Activated CD4-positive, alpha-beta T cell treated with anti-CD3 and anti-CD28 coated beads, Interleukin-2, Interleukin-4, amounts not matched to agents 100 ng/mL and 50 ng/mL, durations not matched to agents 16 hours and 8 hours (primary cell): Measurements from ENCODE around the gene WFDC11.
"Not testable (repeated sequence)": the region's sequence is repeated elsewhere in the genome, so short reads cannot be mapped to it uniquely, and the experiment has no call there.

ENCODE experiments used
- DNase-seq: peaks from one replicate; pipeline ENCODE4 v3.0.0-alpha.2; 2020; ENCODE audit warnings: low spot score

WFDC11 gene

GRCh38 chr20:45670139-45670538 lies at the start of gene WFDC11:
TSS of gene WFDC11 (minus strand) at chr20:45670239. CDS start at chr20:45650600, 19,639 bp downstream.
- DNase-seq, result no peak

DNA sequence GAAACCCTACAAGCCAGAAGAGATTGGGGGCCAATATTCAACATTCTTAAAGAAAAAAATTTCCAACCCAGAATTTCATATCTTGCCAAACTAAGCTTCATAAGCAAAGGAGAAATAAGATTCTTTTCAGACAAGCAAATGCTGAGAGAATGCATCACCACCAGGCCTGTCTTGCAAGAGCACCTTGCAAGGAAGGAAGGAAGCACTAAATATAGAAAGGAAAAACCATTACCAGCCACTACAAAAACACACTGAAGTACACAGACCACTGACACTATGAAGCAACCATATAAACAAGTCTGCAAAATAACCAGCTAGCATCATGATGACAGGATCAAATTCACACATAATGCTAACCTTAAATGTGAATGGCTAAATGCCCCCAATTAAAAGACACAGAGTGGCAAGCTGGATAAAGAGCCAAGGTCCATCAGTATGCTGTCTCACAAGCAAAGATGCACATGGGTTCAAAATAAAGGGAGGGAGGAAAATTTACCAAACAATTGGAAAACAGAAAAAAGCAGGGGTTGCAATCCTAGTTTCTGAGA lies 46.2 kb upstream of the WFDC11 start:
- not testable (repeated sequence) for DNase-seq

DNA sequence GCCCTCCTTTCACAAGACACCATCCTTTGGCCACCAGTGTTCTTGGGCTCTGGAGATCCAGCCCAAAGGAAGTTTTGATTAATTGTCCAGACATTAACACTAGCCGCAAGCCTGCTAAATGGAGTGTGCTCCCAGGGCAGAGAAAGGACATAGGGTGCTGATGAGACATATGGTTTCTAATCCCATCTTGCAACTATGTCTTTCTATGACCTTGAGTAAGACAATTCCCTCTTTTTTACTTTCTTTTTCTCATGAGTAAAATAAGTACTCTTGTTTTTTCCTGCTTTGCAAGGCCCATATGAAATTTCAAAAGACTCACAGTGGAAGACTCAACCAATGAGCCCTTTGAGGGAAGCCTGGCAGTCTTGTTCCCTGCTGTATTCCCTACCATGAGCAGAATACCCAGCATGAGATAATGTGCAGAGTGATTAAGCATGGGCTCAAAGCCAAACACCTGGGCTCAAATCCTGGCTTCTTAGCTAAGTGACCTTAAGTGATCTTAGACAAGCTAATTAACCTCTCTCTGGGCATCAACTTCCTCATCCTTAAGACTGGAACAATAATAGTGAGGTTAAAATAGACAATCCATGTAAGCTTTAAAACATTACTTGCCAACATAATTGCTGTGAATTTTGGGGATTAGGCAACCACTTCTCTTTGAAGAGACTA lies 35.1 kb upstream of the WFDC11 start, which contains the start of gene WFDC10B:
Gene WFDC10B (minus strand): TSS at position 51 of the 669 bp plus-strand sequence. CDS start 19,027 bp downstream, outside the sequence.
- DNase-seq, result no peak

GRCh38 chr20:45701873-45702272 lies 31.8 kb upstream of the WFDC11 start, which contains the start of gene WFDC13:
TSS of gene WFDC13 (plus strand) at chr20:45702038. CDS start at chr20:45702124, 86 bp downstream.
- no peak for DNase-seq

- DNase-seq, result no peak
These were observed 31.1 kb upstream of the WFDC11 start for GRCh38 chr20:45701104-45701503.

GRCh38 chr20:45695496-45695895 lies 25.5 kb upstream of the WFDC11 start:
- no peak for DNase-seq

DNA sequence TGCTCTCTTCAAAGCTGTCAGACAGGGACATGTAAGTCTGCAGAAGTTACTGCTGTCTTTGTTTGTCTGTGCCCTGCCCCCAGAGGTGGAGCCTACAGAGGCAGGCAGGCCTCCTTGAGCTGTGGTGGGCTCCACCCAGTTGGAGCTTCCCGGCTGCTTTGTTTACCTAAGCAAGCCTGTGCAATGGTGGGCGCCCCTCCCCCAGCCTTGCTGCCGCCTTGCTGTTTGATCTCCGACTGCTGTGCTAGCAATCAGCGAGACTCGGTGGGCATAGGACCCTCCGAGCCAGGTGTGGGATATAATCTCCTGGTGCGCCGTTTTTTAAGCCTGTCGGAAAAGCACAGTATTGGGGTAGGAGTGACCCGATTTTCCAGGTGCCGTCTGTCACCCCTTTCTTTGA lies 23.3 kb upstream of the WFDC11 start:
- not testable (repeated sequence) for DNase-seq

DNA sequence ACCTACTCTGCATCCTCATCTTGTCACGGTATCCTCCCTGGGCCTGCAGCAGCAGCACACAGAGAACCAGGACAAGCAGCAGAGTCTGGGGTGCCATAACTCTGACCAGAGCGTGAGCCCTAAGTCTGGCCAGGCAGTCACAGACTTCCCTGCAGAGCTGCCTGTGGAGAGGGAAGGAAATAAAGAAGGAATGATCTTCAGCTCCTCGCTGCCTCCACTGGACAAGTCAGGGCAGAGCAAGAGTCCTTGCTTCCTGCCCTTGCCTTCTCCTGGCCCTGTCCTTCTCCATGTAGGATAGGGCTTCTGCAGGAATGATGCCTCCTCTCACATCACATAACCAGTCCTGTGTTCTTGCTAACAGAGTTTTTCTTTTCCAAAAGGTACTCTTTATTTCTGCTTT lies 15.9 kb upstream of the WFDC11 start:
- DNase-seq, result no peak

DNA sequence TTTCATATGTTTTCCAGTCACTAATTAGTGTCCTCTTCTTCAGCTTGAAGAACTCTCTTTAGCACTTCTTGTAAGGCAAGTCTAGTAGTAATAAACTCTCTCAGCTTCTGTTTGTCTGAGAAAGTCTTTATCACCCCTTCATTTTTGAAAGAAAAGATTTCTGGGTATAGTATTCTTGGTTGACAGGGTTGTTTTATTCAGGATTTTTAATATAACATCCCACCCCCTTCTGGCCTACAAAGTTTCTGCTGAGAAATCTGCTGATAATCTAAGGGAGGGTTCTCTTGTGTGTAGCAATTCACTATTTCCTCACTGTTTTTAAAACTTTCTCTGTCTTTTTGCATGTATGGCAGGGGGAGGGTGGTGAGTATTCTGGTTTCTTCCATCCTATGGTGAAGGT lies 9.6 kb upstream of the WFDC11 start:
- no peak for DNase-seq

DNA sequence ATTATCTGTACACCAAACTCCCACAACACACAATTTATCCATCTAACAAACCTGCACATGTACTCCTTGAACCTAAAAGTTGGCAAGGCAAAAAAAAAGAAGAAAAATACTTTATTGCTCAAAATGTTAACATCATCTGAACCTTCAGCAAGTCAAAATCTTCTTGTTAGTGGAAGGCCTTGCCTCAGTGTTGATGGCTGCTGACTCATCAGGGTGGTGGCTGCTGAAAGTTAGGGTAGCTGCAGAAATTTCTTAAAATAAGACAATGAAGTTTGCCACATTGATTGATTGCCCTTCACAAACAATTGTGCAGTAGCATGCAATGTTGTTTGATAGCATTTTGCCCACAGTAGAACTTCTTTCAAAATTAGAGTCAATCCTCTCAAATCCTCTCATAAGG lies 2.7 kb upstream of the WFDC11 start:
- no peak for DNase-seq

- not testable (repeated sequence) for DNase-seq
These were observed 13.0 kb downstream of the WFDC11 start for GRCh38 chr20:45657038-45657437.

DNA sequence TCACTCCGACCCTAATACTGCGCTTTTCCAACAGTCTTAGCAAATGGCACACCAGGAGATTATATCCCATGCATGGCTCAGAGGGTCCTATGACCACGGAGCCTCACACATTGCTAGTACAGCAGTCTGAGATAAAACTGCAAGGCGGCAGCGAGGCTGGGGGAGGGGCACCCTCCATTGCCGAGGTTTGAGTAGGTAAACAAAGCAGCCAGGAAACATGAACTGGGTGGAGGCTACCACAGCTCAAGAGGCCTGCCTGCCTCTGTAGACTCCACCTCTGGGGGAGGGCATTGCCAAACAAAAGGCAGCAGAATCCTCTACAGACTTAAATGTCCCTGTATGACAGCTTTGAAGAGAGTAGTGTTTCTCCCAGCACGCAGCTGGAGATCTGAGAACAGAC lies 18.3 kb downstream of the WFDC11 start:
- not testable (repeated sequence) for DNase-seq

DNA sequence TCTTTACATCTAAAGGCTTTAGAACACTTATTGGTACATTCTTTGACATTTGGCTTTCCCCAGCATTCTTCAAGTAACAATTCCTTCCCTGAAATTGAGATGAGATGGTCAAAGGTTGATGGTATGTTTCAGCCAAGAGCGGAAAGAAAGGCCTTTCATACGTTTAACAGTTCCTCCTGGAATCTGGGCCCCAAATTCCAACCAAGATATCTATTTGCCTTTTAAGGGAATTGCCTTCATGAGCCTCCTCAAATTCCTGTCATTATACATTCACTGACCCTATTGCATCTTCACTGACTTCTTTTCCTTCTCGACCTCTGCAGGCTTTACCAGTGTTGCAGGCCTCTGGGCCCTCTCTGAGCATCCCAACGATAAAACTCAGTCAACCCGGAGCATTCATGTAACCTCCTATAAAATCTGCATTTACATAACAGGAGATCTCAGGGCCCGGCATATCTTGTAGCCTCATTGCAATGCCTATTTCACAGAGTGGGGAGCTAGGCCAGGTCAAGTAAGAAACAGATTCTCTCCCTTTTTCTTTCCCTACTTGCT lies 20.7 kb downstream of the WFDC11 start:
- no peak for DNase-seq

DNA sequence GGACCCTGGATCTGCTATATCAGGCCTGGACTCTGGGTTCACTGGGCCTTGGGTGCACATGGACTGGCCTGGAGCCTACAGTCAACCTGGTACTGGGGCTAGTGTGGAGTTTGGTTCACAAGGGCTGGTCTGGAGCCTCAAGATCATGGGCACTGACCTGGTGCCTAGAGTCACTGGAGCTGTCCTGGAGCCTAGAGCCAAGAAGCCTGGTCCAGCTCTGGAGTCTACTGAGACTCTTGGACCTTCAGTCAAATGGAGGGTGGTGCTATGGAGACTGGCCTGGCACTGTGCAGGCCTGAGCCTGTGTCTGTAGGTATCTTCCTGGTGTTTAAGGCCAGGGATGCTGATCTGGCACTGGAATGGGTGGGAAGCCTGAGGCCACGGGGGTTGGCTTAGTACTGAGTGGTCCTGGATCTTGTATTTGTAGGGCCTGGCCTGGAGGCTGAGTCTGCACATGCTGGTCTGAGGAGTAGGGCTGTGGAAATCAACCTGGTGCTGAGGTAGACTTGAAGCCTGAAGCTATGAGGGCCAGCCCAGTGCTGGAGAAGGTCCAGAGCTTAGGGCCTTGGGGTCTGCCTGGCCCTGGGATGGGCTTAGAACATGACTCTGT lies 22.5 kb downstream of the WFDC11 start:
- DNase-seq, result no peak

GRCh38 chr20:45646875-45647274 lies 23.2 kb downstream of the WFDC11 start:
- no peak for DNase-seq

DNA sequence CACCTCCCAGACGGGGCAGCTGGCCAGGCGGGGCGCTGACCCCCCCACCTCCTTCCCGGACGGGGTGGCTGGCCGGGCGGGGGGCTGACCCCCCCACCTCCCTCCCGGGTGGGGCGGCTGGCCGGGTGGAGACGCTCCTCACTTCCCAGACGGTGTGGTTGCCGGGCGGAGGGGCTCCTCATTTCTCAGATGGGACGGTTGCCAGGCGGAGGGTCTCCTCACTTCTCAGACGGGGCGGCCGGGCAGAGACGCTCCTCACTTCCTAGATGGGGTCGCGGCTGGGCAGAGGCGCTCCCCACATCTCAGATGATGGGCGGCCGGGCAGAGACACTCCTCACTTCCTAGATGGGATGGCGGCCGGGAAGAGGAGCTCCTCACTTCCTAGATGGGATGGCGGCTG lies 24.2 kb downstream of the WFDC11 start:
- DNase-seq, result not testable (repeated sequence)

GRCh38 chr20:45641076-45641475 lies 29.0 kb downstream of the WFDC11 start:
- not testable (repeated sequence) for DNase-seq

DNA sequence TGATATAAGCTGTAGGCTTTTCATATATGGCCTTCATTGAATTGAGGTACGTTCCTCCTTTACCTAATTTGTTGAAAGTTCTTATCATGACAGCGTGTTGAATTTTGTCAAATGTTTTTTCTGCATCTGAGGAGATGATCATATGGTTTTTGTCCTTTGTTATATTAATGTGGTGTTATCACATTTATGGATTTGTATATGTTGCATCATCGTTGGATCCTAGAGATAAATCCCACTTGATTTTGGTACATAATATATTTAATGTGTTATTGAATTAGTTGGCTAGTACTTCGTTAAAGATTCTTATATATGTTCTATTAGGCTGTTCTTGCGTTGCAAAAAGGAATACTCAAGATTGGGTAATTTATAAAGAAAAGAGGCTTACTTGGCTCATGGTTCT lies 30.4 kb downstream of the WFDC11 start:
- DNase-seq, result no peak

- no peak for DNase-seq
These were observed 33.5 kb downstream of the WFDC11 start for GRCh38 chr20:45636513-45636912.

DNA sequence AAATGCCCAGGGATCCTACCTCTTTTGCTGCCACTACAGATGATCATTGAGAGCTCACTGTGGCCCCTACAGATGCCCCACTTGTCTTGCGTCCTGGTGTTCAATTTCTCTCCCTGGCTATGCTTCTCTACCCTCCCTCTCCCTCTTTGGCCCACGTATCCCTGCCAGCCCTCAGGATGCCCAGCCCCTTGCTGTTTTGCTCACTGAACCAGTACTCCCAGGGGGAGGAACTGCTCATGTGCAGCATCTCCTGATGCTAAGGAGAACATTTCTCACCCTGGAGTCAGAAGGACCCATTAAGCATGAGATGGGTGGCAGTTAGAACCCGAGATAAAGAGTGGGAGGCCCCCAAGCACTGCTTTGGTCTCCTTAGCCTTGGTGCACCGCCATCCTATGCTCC lies 38.9 kb downstream of the WFDC11 start, which contains the start of gene WFDC9:
Gene WFDC9 (minus strand): TSS at position 101 of the 400 bp plus-strand sequence. CDS start 21,103 bp downstream, outside the sequence.
- no peak for DNase-seq

- no peak for DNase-seq
These were observed 39.7 kb downstream of the WFDC11 start for GRCh38 chr20:45630371-45630770.

DNA sequence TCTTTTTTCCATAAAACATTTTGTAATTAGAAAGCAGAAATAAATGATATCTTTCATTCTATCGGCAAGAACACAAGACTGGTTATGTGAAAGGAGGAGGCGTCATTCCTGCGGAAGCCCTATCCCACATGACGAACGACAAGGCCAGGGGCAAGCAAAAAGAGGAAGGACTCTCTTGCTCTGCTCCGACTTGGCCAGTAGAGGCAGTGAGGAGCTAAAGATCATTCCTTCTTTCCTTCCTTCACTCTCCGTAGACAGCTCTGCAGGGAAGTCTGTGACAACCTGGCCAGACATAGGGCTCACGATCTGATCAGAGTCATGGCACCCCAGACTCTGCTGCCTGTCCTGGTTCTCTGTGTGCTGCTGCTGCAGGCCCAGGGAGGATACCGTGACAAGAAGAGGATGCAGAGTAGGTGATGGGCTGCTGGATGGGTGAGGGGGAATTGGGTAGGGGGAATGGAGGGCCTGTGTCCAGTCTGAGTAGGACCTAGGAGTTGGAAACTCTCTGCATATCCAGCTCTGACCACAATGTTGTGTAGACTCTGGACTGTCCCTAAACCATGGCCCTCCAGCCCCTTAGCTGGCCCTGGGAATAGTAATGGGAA lies 40.4 kb downstream of the WFDC11 start, which contains the start of gene WFDC10A:
Gene WFDC10A (plus strand): TSS at position 244 of the 605 bp plus-strand sequence. CDS start 75 bp downstream, at position 319.
- peak; percentile 37 for DNase-seq
